T-helper 17 cell (primary cell): ENCODE data around the gene SNX12. TPM values are rescaled to one million over a fixed set of nuclear protein-coding genes. Genes with fewer than 3 reads are reported as not detected.
"Not testable (repeated sequence)": the region's sequence is repeated elsewhere in the genome, so short reads cannot be mapped to it uniquely, and the experiment has no call there.

ENCODE experiments used
- ATAC-seq: fragments of 150-1000 bp; cut with Tn5 transposase; 2 replicates; pipeline ENCODE4 v1.10.0; 2021; ENCODE audit warnings: mild to moderate bottlenecking, moderate library complexity
- DNase-seq, 3 donors: peaks; one replicate each; pipeline versions ENCODE4 v3.0.0 to v3.0.0-alpha.2; 2020 to 2021
- H3K9me3 ChIP-seq: one replicate; pipeline ENCODE4 v1.7.0; 2013; ENCODE audit warnings: low read length, mild to moderate bottlenecking; ENCODE audit not compliant: control insufficient read depth, poor library complexity, severe bottlenecking
- H3K27ac Mint-ChIP-seq: one replicate; pipeline ENCODE4 v1.8.0; 2022; ENCODE audit warnings: mild to moderate bottlenecking, moderate library complexity, mixed read lengths
- H3K27me3 Mint-ChIP-seq: one replicate; pipeline ENCODE4 v1.8.0; 2022; ENCODE audit warnings: mixed read lengths
- H3K36me3 Mint-ChIP-seq: one replicate; pipeline ENCODE4 v1.8.0; 2022; ENCODE audit warnings: low read depth, mixed read lengths
- H3K4me1 Mint-ChIP-seq: one replicate; pipeline ENCODE4 v1.8.0; 2022; ENCODE audit warnings: mild to moderate bottlenecking, mixed read lengths
- H3K4me3 Mint-ChIP-seq: one replicate; pipeline ENCODE4 v1.8.0; 2022; ENCODE audit warnings: mild to moderate bottlenecking, moderate library complexity, mixed read lengths
- total RNA-seq, 4 donors: library from RNA in 2 of 4; stranded (reverse) in 2 of 4; gene quantifications; one replicate each; pipeline ENCODE4 v1.2.3 and lab custom pipeline; 2022 to 2026

The SNX12 gene
- total RNA-seq, 2 donors from 2014 or later: 32.4 to 35.4 TPM

DNA sequence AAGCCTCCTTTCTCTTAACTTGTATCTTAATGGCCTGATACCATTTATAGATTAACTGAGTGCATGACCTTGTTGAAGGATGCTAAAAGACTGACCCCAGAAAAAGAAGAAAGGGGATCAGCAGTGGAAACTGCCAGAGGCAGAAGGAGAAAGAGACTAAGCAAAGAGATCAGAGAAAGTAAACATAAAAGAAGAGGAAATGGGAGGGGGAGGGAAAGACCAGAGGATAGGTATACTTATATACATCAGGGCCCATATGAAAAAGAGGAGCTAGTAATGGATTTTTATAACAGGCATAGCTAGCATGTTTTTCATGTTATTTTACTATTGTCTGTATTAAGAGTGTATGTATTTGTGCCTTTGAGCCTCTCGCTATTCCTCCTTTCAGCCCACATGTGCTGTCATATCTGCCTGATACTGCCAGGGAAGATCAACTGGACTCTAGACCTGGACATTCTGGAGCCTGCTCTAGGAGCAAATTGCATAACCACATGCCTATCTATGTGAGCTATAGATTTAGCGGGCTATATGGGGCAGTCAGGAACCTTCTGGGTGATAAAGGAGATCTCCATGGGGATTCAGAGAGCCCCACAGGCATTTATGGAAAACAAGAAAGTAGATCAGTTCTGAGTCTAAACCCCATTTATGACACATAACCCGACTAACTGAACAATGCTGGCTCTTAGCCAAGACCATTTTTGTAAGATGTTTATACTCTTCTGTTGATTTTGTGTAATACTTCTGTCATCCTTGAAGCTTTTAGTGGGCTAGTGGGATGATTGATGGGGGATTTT is 13.4 kb upstream of the SNX12 start:
- Mint-ChIP-seq H3K27ac (no peak overlapping the region), H3K4me3 (no peak overlapping the region), H3K36me3 (no peaks in the 10 kb centered on the region), H3K27me3 (no peaks in the 10 kb centered on the region), H3K4me1 (no peaks in the 10 kb centered on the region)
- no peak for ATAC-seq
- no peaks in the 10 kb centered on the region for H3K9me3 ChIP-seq
- no peak for DNase-seq

DNA sequence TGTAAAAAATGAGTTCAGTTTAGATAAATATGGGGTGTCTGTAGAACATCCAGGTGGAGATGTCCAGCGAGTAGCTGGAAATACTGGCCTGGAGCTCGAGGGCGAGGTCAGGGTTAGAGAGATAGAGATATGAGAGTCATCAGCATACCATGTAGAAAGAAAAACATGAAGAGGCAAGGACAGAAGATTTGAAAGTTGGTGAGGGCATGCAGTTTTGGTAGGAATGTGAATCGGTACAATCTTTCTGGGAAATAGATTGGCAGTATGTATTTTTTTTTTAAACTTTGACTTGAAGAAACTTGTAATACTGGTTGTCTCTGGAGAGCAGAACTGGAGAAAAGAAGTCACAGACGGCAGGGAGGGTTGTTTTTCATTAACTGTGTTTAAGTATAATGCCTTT is 2.4 kb upstream of the SNX12 start:
- H3K4me3 Mint-ChIP-seq: no peak overlapping the region
- no peak overlapping the region for H3K27ac Mint-ChIP-seq
- H3K9me3 ChIP-seq: no peaks in the 10 kb centered on the region
- H3K36me3 Mint-ChIP-seq: peaks cover 3% of the 10 kb centered on the region
- ATAC-seq (no peak), DNase-seq (no peak)
- peaks cover 14% of the 10 kb centered on the region for H3K4me1 Mint-ChIP-seq
- H3K27me3 Mint-ChIP-seq: peaks cover 5% of the 10 kb centered on the region

DNA sequence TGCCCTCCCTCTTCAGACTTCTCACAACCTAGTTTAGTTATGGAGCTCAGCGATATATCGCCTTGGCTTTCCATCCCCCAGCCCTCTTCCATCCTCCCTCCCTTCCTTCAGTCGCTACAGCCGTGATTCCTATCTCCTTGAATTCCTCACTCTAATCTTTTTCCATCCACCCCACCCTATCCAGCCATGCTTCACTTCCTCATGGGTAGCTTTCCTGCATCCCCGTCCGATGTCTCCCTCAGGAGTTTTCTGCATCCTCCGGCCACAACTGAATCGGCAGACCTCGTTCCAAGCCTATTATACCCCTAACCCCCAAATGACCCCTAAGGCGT is 456 bp downstream of the SNX12 start:
- H3K27me3 Mint-ChIP-seq: no peaks in the 10 kb centered on the region
- peak overlapping the region; percentile 97 for H3K4me3 Mint-ChIP-seq
- H3K9me3 ChIP-seq: no peaks in the 10 kb centered on the region
- H3K36me3 Mint-ChIP-seq: peaks cover 3% of the 10 kb centered on the region
- DNase-seq (no peak), ATAC-seq (no peak)
- peak overlapping the region; percentile 92 for H3K27ac Mint-ChIP-seq
- peaks cover 24% of the 10 kb centered on the region for H3K4me1 Mint-ChIP-seq

DNA sequence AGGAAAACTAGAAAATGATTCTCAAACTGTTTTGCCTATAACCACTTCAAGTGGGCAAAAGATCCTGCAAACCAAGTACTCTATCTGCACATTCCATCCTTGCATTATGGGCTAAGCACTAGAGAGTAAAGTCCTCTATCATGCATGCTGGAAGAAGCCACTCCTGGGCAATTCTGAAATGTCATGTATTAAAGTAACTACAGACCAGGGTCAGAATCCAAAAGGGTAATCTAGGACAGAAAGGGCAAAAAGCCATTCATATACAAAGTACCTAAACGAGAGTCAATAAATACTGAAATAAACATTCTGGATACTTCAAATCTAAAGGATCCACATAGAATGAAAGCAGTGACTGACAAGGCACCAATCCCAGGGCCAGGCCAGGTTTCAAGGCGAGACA is 1.0 kb downstream of the SNX12 start:
- no peaks in the 10 kb centered on the region for H3K9me3 ChIP-seq
- ATAC-seq: no peak
- Mint-ChIP-seq H3K27ac (peak overlapping the region; percentile 92), H3K4me3 (peak overlapping the region; percentile 97), H3K4me1 (peaks cover 25% of the 10 kb centered on the region), H3K27me3 (no peaks in the 10 kb centered on the region), H3K36me3 (peaks cover 3% of the 10 kb centered on the region)
- no peak for DNase-seq

DNA sequence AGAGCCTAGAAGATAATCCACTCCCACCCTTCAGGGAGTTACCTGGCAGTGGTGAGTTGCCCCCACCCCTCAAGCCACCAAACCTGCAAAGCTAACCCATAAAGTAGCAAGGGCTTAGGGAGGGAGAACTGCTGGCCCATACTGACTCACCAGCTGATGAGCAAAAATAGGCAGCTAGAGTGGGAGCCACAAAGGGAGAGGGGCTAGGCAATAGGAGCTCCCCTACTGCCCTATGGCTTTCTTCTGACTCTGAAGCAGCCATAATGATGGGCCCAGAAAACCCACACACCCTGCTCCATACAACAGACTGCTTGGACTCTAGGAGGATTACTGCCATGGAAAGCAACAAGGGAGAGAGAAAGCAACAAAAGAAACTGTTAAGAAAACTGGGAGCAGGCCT is 8.0 kb downstream of the SNX12 start:
- Mint-ChIP-seq H3K4me3 (no peak overlapping the region), H3K27me3 (no peaks in the 10 kb centered on the region), H3K36me3 (no peaks in the 10 kb centered on the region), H3K4me1 (peaks cover 29% of the 10 kb centered on the region), H3K27ac (no peak overlapping the region)
- DNase-seq (no peak), ATAC-seq (no peak)
- no peaks in the 10 kb centered on the region for H3K9me3 ChIP-seq

DNA sequence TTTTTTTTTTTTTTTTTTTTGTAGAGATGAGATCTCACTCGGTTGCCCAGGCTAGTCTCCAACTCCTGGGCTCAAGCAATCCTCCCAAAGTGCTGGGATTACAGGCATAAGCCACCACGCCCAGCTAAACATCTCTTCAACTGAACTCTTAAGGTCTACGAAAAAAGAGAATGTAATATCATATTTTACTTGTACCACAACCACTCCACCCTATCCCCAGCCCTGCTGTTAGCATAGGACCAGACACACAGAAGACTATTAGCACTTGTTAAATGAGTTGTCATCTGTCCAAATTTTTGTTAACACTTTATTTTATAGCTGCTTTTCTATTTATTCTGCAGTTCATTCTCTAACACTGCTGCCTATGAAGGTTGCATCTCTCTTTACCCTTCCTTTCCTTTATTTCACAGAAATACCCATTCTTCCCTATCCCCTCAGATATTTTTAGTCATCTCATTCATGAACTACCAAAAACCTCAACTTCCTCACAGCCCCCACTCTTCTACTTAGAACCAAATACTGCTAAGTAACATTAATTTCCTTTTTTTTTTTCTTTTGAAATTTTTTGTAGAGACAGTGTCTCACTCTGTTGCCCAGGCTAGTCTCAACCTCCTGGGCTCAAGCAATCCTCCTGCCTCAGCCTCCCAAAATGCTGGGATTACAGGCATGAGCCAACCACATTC is 10.1 kb downstream of the SNX12 start:
- no peaks in the 10 kb centered on the region for H3K9me3 ChIP-seq
- H3K27me3 Mint-ChIP-seq: no peaks in the 10 kb centered on the region
- no peaks in the 10 kb centered on the region for H3K36me3 Mint-ChIP-seq
- no peak for ATAC-seq
- peak overlapping the region; percentile 12 for H3K4me3 Mint-ChIP-seq
- no peak for DNase-seq
- H3K4me1 Mint-ChIP-seq: peaks cover 21% of the 10 kb centered on the region
- H3K27ac Mint-ChIP-seq: peak overlapping the region; percentile 85

DNA sequence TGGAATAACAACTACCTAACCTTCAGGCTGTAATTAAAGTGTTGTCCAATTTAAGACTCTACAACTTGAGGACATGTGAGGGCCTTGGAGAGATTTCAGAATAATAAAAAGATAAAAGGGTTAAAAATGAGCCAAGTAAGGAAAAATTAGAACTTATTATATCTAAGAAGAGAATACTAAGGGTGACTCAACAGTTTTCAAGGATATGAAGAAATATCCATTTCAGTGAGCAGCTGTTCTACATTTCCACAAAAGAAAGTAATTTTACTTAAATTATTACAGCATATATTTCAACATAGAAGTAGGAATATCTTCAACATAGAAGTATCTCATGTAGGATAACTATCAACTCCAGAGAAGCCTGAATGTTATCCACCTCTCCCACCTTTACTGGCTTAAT is 11.3 kb downstream of the SNX12 start:
- Mint-ChIP-seq H3K27ac (peak overlapping the region; percentile 54), H3K4me3 (no peak overlapping the region), H3K36me3 (no peaks in the 10 kb centered on the region), H3K27me3 (no peaks in the 10 kb centered on the region), H3K4me1 (peaks cover 18% of the 10 kb centered on the region)
- DNase-seq (no peak), ATAC-seq (no peak)
- no peaks in the 10 kb centered on the region for H3K9me3 ChIP-seq

DNA sequence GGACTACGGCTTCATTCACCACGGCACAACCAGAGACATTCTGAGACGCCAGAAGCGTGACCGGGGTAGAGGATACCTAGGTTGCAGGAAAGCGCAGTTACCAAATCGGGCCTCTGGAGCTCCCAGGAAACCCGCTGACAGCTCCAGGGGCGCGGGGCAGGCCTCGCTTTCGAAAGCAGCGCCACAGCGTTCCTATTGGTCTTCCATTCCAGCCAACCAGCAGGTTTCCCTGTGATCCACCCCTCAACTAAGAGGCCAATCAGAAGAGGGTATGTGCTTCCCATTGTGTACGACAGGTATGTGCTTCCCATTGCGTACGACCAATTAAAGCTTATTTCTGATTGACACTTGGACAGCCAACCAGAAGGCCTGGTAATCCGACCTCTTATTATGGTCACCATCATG is 14.9 kb downstream of the SNX12 start:
- no peaks in the 10 kb centered on the region for H3K9me3 ChIP-seq
- no peaks in the 10 kb centered on the region for H3K36me3 Mint-ChIP-seq
- H3K4me1 Mint-ChIP-seq: peaks cover 8% of the 10 kb centered on the region
- peak overlapping the region; percentile 61 for H3K4me3 Mint-ChIP-seq
- DNase-seq: peak in 1 of 3 donors; percentile 8
- ATAC-seq: peak; percentile 66
- no peak overlapping the region for H3K27ac Mint-ChIP-seq
- H3K27me3 Mint-ChIP-seq: no peaks in the 10 kb centered on the region

DNA sequence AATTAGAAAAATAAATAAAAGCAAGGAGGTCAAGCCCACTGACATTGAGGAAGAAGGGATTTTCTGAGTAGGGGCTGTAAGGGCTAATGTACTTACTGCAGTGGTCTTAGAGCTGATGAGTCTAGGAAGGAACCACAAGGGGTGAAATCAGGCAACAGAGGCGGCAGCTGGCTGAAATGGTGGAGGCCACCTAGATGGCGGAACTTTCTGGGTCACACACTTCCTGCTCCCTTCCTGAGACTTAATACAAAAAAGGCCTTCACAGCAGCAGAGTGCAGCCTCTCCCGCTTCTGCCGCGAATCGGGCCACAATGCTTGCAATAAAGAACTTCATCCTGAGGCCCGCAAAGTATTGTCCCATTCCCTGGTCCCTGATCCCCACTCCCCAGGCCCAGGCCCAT is 15.4 kb downstream of the SNX12 start:
- Mint-ChIP-seq H3K36me3 (no peaks in the 10 kb centered on the region), H3K27ac (no peak overlapping the region), H3K4me3 (peak overlapping the region; percentile 47), H3K4me1 (peaks cover 4% of the 10 kb centered on the region), H3K27me3 (no peaks in the 10 kb centered on the region)
- ATAC-seq (no peak), DNase-seq (no peak)
- no peaks in the 10 kb centered on the region for H3K9me3 ChIP-seq

DNA sequence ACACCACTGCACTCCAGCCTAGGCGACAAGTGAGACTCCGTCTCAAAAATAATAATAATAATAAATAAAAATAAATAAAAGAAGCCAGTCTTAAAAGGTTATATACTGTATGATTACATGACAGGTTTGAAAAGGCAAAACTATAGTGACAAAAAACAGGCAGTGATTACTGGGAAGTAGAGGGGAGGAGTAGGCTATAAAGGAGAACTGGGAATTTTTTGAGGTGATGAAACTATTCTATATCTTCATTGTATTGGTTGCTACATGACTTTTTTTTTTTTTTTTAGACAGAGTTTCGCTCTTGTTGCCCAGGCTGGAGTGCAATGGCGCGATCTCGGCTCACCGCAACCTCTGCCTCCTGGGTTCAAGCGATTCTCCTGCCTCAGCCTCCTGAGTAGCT is 20.2 kb downstream of the SNX12 start:
- not testable (repeated sequence) for H3K36me3 Mint-ChIP-seq, DNase-seq, ATAC-seq, H3K27me3 Mint-ChIP-seq, H3K9me3 ChIP-seq, H3K27ac Mint-ChIP-seq, H3K4me1 Mint-ChIP-seq, H3K4me3 Mint-ChIP-seq

DNA sequence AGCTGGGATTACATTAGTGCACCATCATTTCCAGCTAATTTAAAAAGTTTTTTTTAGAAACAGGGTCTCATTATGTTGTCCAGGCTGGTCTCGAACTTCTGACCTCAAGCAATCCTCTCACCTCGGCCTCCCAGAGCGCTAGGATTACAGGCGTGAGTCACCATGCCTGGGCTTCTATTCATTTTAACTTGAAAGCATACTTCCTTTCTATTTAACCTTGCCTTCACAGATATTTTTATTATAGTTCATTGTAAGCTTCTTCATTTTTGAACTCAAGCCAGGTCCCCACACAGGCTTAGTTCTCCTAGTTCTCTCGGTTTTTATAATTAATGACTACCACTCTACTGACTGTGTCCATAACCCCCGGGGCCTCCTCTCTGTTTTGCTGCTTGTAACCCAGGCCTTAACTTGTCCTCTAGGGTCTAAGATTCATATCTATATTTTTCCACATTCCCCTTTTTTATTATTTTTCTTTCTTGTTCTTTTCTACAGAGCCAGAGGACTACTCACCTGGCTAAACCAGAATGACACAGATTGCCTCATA is 50.7 kb downstream of the SNX12 start:
- H3K27ac Mint-ChIP-seq: no peak overlapping the region
- no peak overlapping the region for H3K4me3 Mint-ChIP-seq
- DNase-seq (no peak), ATAC-seq (no peak)
- H3K36me3 Mint-ChIP-seq: peaks cover 3% of the 10 kb centered on the region
- no peaks in the 10 kb centered on the region for H3K9me3 ChIP-seq
- H3K4me1 Mint-ChIP-seq: peaks cover 2% of the 10 kb centered on the region
- no peaks in the 10 kb centered on the region for H3K27me3 Mint-ChIP-seq
